Measurements from ENCODE around the gene TBC1D10A.

DNA sequence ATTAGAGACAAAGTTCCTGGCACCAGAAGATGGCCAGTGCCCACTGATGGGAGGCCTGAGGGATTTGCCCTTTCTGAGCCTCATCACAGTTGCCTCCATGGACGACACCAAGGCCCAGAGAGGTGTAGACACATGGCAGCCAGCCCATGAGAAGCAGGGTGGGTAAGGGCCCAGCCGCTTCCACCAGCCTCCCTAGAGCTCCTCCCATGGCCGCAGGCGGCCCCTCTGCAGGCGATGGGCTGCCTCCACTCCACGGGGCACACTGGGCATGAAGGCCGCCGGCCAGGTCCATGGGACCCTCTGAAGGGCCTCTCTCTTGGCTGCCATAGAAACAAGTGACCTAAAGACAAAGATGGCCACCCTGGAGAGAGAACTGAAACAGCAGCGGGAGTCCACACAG lies 44.6 kb upstream of the TBC1D10A start:
- TF ChIP-seq EZH2phosphoT487 (IDR thresholded peaks at IDR 0.05; ENCODE audit: low read depth, severe bottlenecking, unreplicated experiment) (no peak), EZH2 (IDR thresholded peaks at IDR 0.05; ENCODE audit: borderline replicate concordance) (no peak)
- TF ChIP-seq, protein P1, sequence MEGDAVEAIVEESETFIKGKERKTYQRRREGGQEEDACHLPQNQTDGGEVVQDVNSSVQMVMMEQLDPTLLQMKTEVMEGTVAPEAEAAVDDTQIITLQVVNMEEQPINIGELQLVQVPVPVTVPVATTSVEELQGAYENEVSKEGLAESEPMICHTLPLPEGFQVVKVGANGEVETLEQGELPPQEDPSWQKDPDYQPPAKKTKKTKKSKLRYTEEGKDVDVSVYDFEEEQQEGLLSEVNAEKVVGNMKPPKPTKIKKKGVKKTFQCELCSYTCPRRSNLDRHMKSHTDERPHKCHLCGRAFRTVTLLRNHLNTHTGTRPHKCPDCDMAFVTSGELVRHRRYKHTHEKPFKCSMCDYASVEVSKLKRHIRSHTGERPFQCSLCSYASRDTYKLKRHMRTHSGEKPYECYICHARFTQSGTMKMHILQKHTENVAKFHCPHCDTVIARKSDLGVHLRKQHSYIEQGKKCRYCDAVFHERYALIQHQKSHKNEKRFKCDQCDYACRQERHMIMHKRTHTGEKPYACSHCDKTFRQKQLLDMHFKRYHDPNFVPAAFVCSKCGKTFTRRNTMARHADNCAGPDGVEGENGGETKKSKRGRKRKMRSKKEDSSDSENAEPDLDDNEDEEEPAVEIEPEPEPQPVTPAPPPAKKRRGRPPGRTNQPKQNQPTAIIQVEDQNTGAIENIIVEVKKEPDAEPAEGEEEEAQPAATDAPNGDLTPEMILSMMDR (IDR thresholded peaks at IDR 0.05; ENCODE audit: poor library complexity): no peak
